Medulla oblongata (tissue), 1 donor: ENCODE data around the gene IL18.
"Not testable (repeated sequence)": the region's sequence is repeated elsewhere in the genome, so short reads cannot be mapped to it uniquely, and the experiment has no call there.

Source experiments
- DNase-seq: peaks from one replicate; pipeline ENCODE4 v3.0.0-alpha.2; 2015; ENCODE audit errors: extremely low spot score

Gene IL18

DNA sequence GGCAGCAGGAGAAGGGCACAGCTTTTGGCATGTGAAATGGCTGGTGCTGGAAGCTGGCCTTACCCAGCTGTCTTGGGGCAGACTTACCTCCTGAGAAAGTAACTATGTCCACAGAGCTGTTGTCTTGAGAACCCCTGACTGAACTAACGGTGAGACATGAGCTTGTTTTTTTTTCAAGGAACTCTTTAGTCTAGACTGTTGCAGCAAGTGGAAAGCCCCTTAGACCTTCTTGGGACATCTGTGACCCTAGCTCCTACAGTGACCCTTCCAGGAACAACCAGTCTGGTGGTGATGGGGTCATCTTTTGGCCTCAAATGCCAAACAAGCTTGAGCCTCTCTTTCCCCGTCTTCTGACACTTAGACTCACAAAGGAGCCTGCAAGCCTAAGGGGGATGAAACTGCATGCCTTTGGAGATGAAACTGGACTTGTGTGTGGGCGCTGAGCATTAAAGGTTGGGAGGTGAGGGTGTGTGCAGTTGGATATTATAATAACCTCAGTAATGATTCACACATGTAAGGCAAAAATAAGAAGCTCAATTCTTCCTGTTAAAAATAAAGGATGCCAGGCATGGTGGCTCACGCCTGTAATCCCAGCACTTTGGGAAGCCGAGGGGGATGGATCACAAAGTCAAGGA is 41.8 kb downstream of the IL18 start:
- DNase-seq = no peak

- DNase-seq = no peak
These were observed 45.7 kb downstream of the IL18 start for GRCh38 chr11:112118176-112118575.

DNA sequence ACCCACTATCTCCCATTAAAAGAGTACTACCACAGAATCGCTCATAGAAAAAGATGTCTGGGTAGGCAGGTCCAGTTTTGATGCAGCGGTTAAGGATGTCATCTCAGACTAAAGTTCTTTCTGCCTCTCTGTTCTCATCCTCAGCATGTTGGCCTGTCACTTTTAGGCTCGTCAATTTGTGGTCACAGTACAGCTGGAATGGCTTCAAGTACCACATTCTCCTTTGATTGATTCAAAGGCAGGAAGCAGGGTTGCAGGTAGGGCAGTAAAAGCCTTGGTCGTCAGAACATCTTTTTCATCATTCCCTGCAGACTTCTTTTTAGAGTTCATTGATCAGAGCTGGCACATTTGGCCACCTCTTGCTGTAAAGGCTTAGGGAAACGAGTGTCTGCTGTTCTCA is 48.5 kb downstream of the IL18 start:
- no peak for DNase-seq

DNA sequence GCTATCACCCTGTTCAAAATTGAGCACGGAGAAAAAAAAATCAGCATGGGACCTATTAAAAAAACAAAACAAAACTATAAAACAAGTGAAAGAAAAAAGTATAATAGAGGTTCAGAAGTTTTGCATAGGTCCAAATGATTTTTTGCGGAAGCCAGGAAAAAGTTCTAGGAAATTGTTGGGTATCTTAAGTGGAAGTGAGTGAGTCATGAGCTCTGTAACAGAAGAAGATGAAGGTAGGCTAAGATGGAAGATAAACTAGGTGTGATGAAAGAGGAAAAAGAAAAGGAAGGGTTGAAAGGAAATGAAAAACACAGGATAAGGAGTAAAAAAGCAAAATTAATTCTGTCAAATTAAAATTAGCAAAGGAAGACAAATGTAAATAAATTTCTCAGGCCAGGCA is 49.4 kb downstream of the IL18 start:
- no peak for DNase-seq

DNA sequence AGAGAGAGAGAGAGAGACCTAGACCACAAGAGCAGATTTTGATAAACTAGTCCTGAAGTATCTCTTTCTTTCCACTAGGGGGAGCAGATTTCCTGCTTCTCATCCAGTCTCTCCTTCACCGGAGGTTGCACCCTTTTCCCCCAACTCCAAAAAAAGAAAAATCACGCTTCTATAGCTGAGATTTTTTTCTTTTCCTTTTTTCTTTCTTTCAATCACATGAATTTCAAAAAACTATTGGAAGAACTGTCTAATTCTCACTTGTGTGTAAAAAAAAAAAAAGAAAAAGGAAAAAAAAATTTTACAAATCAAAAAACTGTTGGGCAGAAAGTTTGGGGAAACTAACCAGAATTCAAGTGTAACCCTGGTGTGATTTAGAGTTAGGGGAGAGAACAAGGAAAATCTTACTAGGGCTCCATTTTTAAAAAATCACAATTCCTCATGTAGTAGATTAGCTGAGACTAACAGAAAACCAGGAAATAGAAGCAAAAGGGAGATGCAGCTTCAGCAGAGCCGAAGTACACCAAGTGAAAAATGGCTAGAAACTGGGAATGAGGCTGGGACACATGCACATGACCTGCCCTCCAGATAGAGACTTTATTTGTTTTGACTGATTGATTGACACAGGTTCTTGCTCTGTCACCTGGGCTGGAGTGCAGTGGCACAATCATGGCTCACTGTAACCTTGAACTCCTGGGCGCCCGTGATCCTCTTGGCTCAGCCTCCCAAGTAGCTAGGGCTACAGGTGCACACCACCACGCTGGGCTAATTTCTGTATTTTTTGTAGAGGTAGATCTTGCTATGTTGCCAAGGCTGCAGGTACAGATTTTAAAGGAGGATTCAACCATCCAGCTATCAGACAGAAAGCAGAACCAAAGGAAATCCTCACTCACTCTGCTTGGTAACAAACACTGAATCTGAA is 50.1 kb downstream of the IL18 start:
- peak; percentile 86 for DNase-seq

DNA sequence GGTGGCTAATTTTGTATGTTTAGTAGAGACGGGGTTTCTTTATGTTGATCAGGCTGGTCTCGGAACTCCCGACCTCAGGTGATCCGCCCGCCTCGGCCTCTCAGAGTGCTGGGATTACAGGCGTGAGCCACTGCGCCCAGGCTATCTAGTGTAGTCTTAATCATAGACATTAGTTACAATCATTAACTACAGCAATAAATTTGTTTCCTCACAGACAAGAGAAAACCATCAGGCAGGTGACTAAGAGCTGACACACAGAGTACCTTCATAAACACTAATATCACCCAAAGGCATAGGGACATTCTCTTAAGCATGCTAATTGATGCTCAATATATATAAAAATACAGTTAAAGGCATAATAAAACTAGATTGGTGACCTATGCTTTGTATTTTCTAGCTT is 57.8 kb downstream of the IL18 start:
- no peak for DNase-seq

DNA sequence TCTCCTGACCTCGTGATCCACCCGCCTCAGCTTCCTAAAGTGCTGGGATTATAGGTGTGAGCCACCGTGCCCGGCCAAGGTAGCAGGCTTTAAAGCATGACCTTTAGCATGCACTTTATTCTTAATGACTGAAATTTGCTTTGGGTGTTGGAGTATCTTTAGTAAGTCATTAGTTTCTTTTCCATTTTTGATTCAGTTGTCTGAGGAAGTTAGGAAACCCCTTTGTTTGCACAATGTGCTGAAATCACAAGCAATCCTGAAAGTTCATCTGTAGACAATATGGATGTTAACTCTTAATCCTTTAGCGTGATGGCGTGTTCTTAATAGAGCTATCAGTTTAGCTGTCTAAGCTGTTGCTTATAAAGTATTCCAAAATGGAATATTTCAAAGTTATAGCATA is 60.4 kb downstream of the IL18 start:
- no peak for DNase-seq

- no peak for DNase-seq
These were observed 63.4 kb downstream of the IL18 start for GRCh38 chr11:112100462-112100861.

- DNase-seq = no peak
These were observed 66.0 kb downstream of the IL18 start for GRCh38 chr11:112097734-112098528.

DNA sequence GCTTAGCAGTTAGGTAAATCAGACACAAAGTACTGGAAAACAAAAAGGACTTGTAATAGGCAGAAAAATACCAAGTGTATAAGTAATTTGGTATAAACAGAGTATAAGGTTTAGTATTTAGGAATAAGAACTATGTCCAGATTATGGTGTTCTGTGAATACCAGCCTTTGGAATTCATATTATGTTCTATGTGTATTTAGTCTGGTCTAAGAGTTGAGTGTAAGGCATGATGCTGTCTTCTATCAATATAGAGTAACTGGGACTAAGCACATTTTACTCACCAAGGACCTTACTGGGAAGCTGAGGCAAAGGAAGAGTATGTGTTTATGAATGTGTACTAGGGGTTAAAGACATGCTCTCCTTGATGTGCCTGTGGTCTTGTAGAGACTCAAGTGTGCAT is 67.7 kb downstream of the IL18 start:
- no peak for DNase-seq

GRCh38 chr11:112095302-112095701 is 68.6 kb downstream of the IL18 start:
- DNase-seq = not testable (repeated sequence)
